GM18868 (cell line): ENCODE results near the gene SIRT2.
"Not testable (repeated sequence)": the region's sequence is repeated elsewhere in the genome, so short reads cannot be mapped to it uniquely, and the experiment has no call there.

ENCODE experiments used
- ATAC-seq: cut with Tn5 transposase; IDR thresholded peaks from one replicate; pipeline ENCODE4 v1.9.1; 2021; ENCODE audit warnings: mild to moderate bottlenecking, moderate library complexity; ENCODE audit not compliant: unreplicated experiment

Gene SIRT2

GRCh38 chr19:38830039-38830733, 69.2 kb downstream of the SIRT2 start:
- no peak for ATAC-seq

GRCh38 chr19:38829203-38829602, 70.2 kb downstream of the SIRT2 start:
- not testable (repeated sequence) for ATAC-seq
